Caki2 (cell line): Measurements from ENCODE around the gene CAB39L. TPM values are rescaled to one million over a fixed set of nuclear protein-coding genes. Genes with fewer than 3 reads are reported as not detected.

Experiments
- DNase-seq: peaks from one replicate; pipeline ENCODE4 v3.0.0-alpha.2; 2015; ENCODE audit warnings: low read depth
- in situ Hi-C: cut with HindIII; loops from 2 replicates; pipeline ENCODE4 v1.10.0; 2016; ENCODE audit warnings: low sequenced_read_pairs, low pct_unique_long_range_greater_than_20kb, mixed read lengths
- total RNA-seq: library from RNA; depleted of rRNA; stranded (reverse); fragments of >200 nt; shearing (Covaris generic); gene quantifications from 2 replicates; pipeline ENCODE4 v1.2.3, GENCODE V29; 2014; ENCODE audit warnings: low replicate concordance

Gene CAB39L
- total RNA-seq, 1 experiment from 2014 or later = 11.9 TPM

GRCh38 chr13:49444524-49445395, 896 bp upstream of the CAB39L start:
- in situ Hi-C loops = no loop called here
- peak; percentile 45 for DNase-seq

GRCh38 chr13:49443357-49443703, 534 bp downstream of the CAB39L start:
- no peak for DNase-seq
- in situ Hi-C loops = no loop called here

- in situ Hi-C loops = no loop called here
- no peak for DNase-seq
Measured at GRCh38 chr13:49441846-49442245, 2.0 kb downstream of the CAB39L start.

GRCh38 chr13:49441312-49441711, 2.6 kb downstream of the CAB39L start:
- in situ Hi-C loops = no loop called here
- no peak for DNase-seq

GRCh38 chr13:49439609-49440008, 4.3 kb downstream of the CAB39L start:
- no peak for DNase-seq
- in situ Hi-C loops = no loop called here

- no peak for DNase-seq
- in situ Hi-C loops = no loop called here
Measured at GRCh38 chr13:49437705-49438104, 6.2 kb downstream of the CAB39L start.

- DNase-seq = no peak
- in situ Hi-C loops = no loop called here
Measured at GRCh38 chr13:49436890-49437289, 7.0 kb downstream of the CAB39L start.

GRCh38 chr13:49435992-49436391, 7.9 kb downstream of the CAB39L start:
- no peak for DNase-seq
- in situ Hi-C loops = no loop called here

GRCh38 chr13:49429121-49429520, 14.7 kb downstream of the CAB39L start:
- in situ Hi-C loops = no loop called here
- no peak for DNase-seq

GRCh38 chr13:49428041-49428763, 15.7 kb downstream of the CAB39L start:
- no peak for DNase-seq
- in situ Hi-C loops = no loop called here

- no peak for DNase-seq
- in situ Hi-C loops = no loop called here
Measured at GRCh38 chr13:49424011-49424560, 19.8 kb downstream of the CAB39L start.

GRCh38 chr13:49421391-49421790, 22.5 kb downstream of the CAB39L start:
- no peak for DNase-seq
- in situ Hi-C loops = no loop called here

GRCh38 chr13:49419276-49419675, 24.6 kb downstream of the CAB39L start:
- DNase-seq = no peak

GRCh38 chr13:49418206-49418605, 25.7 kb downstream of the CAB39L start:
- DNase-seq = no peak

More at GRCh38 chr13:49419276-49419675, 24.6 kb downstream of the CAB39L start:
- in situ Hi-C loops = no loop called here

GRCh38 chr13:49417161-49417560, 26.7 kb downstream of the CAB39L start:
- in situ Hi-C loops = no loop called here

More at GRCh38 chr13:49418206-49418605, 25.7 kb downstream of the CAB39L start:
- in situ Hi-C loops = no loop called here

GRCh38 chr13:49412749-49413148, 31.1 kb downstream of the CAB39L start:
- in situ Hi-C loops = no loop called here
- no peak for DNase-seq

More at GRCh38 chr13:49417161-49417560, 26.7 kb downstream of the CAB39L start:
- DNase-seq = no peak

GRCh38 chr13:49411353-49411752, 32.5 kb downstream of the CAB39L start:
- DNase-seq = no peak
- in situ Hi-C loops = no loop called here

- in situ Hi-C loops = no loop called here
- DNase-seq = no peak
Measured at GRCh38 chr13:49410477-49410876, 33.4 kb downstream of the CAB39L start.

- in situ Hi-C loops = no loop called here
- no peak for DNase-seq
Measured at GRCh38 chr13:49410006-49410405, 33.9 kb downstream of the CAB39L start.
